Glutamatergic neuron (in vitro differentiated cells): ENCODE results near the gene KDM4F. TPM values are rescaled to one million over a fixed set of nuclear protein-coding genes. Genes with fewer than 3 reads are reported as not detected.

Experiments used
- DNase-seq: peaks from one replicate; pipeline ENCODE4 v3.0.0; 2022
- H3K27ac Mint-ChIP-seq: one replicate; pipeline ENCODE4 v1.8.0; 2020; ENCODE audit warnings: mild to moderate bottlenecking, mixed read lengths, inconsistent platforms; ENCODE audit not compliant: unreplicated experiment
- H3K27me3 Mint-ChIP-seq: one replicate; pipeline ENCODE4 v1.8.0; 2020; ENCODE audit warnings: mild to moderate bottlenecking, moderate library complexity, mixed read lengths, inconsistent platforms; ENCODE audit not compliant: unreplicated experiment
- H3K36me3 Mint-ChIP-seq: one replicate; pipeline ENCODE4 v1.8.0; 2020; ENCODE audit warnings: mild to moderate bottlenecking, mixed read lengths, inconsistent platforms; ENCODE audit not compliant: unreplicated experiment
- H3K4me1 Mint-ChIP-seq: one replicate; pipeline ENCODE4 v1.8.0; 2020; ENCODE audit warnings: mild to moderate bottlenecking, low read depth, mixed read lengths, inconsistent platforms; ENCODE audit not compliant: unreplicated experiment
- H3K4me3 Mint-ChIP-seq: one replicate; pipeline ENCODE4 v1.8.0; 2020; ENCODE audit warnings: mild to moderate bottlenecking, mixed read lengths, inconsistent platforms; ENCODE audit not compliant: unreplicated experiment
- H3K9me3 Mint-ChIP-seq: one replicate; pipeline ENCODE4 v1.8.0; 2020; ENCODE audit warnings: mild to moderate bottlenecking, moderate library complexity, mixed read lengths, inconsistent platforms; ENCODE audit not compliant: unreplicated experiment
- CTCF ChIP-seq: fragments of 200-600 bp; sonication (generic); IDR thresholded peaks from one replicate; pipeline ENCODE4 v1.5.0; 2021; ENCODE audit not compliant: partially characterized antibody, unreplicated experiment
- total RNA-seq: library from RNA; stranded (reverse); fragmentation: NEBNext Ultra II Directional; extraction: Animal tissue kit (Norgen Biotek cat#: 25700); gene quantifications from one replicate; pipeline ENCODE4 v1.2.1, GENCODE V29; 2021; ENCODE audit not compliant: unreplicated experiment

Gene KDM4F
- total RNA-seq, 1 donor from 2014 or later = 0.39 TPM

GRCh38 chr11:95093548-95093947 is 44.3 kb downstream of the KDM4F start:
- no peak overlapping the region for H3K4me3 Mint-ChIP-seq
- H3K27me3 Mint-ChIP-seq = peaks cover 4% of the 10 kb centered on the region

GRCh38 chr11:95095858-95096587 is 46.8 kb downstream of the KDM4F start:
- no peak for TF ChIP-seq CTCF
- peaks cover 2% of the 10 kb centered on the region for H3K9me3 Mint-ChIP-seq
- peaks cover 3% of the 10 kb centered on the region for H3K4me1 Mint-ChIP-seq
- H3K27me3 Mint-ChIP-seq = no peaks in the 10 kb centered on the region
- no peak for DNase-seq
- H3K27ac Mint-ChIP-seq = no peak overlapping the region
- peaks cover 9% of the 10 kb centered on the region for H3K36me3 Mint-ChIP-seq
- no peak overlapping the region for H3K4me3 Mint-ChIP-seq

More at GRCh38 chr11:95093548-95093947, 44.3 kb downstream of the KDM4F start:
- Mint-ChIP-seq H3K9me3 (peaks cover 6% of the 10 kb centered on the region), H3K36me3 (peaks cover 9% of the 10 kb centered on the region), H3K27ac (no peak overlapping the region), H3K4me1 (peaks cover 3% of the 10 kb centered on the region)
- DNase-seq = no peak
- no peak for TF ChIP-seq CTCF

GRCh38 chr11:95097209-95097608 is 48.0 kb downstream of the KDM4F start:
- Mint-ChIP-seq H3K27me3 (no peaks in the 10 kb centered on the region), H3K9me3 (no peaks in the 10 kb centered on the region), H3K4me3 (no peak overlapping the region), H3K36me3 (peaks cover 6% of the 10 kb centered on the region), H3K4me1 (peaks cover 5% of the 10 kb centered on the region), H3K27ac (peak overlapping the region; percentile 26)
- TF ChIP-seq CTCF = no peak
- DNase-seq = no peak

GRCh38 chr11:95098826-95099225 is 49.6 kb downstream of the KDM4F start:
- Mint-ChIP-seq H3K36me3 (peaks cover 6% of the 10 kb centered on the region), H3K27ac (no peak overlapping the region), H3K9me3 (no peaks in the 10 kb centered on the region), H3K27me3 (no peaks in the 10 kb centered on the region), H3K4me3 (no peak overlapping the region), H3K4me1 (peaks cover 5% of the 10 kb centered on the region)
- TF ChIP-seq CTCF = no peak
- DNase-seq = no peak

- peaks cover 6% of the 10 kb centered on the region for H3K36me3 Mint-ChIP-seq
- no peaks in the 10 kb centered on the region for H3K27me3 Mint-ChIP-seq
- H3K9me3 Mint-ChIP-seq = no peaks in the 10 kb centered on the region
- H3K4me1 Mint-ChIP-seq = peaks cover 5% of the 10 kb centered on the region
- no peak for DNase-seq
- H3K4me3 Mint-ChIP-seq = no peak overlapping the region
- TF ChIP-seq CTCF = no peak
- H3K27ac Mint-ChIP-seq = no peak overlapping the region
Measured at GRCh38 chr11:95100191-95100648, 51.0 kb downstream of the KDM4F start.
